ENCODE measurements around the gene DDIT3.

DNA sequence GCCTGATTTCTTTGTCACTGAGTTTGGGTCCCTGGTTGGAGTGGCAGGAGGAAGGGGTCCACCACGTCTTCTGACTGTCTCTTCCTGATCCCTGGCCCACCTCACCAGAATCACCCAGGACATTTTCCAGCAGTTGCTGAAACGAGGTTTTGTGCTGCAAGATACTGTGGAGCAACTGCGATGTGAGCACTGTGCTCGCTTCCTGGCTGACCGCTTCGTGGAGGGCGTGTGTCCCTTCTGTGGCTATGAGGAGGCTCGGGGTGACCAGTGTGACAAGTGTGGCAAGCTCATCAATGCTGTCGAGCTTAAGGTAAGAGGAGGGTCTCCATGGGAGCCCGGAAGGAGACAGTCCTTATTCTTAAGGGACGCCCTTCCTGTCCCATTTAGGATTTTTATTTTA is 20.1 kb downstream of the DDIT3 start:
- TF ChIP-seq, protein P1, sequence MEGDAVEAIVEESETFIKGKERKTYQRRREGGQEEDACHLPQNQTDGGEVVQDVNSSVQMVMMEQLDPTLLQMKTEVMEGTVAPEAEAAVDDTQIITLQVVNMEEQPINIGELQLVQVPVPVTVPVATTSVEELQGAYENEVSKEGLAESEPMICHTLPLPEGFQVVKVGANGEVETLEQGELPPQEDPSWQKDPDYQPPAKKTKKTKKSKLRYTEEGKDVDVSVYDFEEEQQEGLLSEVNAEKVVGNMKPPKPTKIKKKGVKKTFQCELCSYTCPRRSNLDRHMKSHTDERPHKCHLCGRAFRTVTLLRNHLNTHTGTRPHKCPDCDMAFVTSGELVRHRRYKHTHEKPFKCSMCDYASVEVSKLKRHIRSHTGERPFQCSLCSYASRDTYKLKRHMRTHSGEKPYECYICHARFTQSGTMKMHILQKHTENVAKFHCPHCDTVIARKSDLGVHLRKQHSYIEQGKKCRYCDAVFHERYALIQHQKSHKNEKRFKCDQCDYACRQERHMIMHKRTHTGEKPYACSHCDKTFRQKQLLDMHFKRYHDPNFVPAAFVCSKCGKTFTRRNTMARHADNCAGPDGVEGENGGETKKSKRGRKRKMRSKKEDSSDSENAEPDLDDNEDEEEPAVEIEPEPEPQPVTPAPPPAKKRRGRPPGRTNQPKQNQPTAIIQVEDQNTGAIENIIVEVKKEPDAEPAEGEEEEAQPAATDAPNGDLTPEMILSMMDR (IDR thresholded peaks at IDR 0.05), result no peak
- TF ChIP-seq POLR2A (IDR thresholded peaks at IDR 0.05), result no peak
